ENCODE results near the gene STK38.

DNA sequence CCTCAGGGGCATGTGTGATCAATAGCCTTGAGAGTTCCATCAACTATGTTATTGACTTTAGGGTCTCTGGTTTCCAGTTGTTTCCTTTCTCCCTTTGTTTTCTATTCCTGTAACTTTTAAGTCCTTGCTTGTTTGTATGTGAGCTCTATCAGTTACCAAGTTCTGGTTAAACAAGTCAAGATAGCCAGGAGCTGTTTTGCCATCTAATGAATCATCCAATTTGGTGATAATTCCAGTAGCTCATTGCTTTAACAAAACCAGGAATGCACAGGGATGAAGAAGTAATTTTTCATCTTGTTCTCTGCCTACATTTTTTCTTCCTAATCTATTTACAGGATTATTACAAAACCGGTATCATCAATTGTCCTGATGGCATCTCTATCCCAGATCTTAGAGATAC is 68.0 kb downstream of the STK38 start:
- TF ChIP-seq, protein P1, sequence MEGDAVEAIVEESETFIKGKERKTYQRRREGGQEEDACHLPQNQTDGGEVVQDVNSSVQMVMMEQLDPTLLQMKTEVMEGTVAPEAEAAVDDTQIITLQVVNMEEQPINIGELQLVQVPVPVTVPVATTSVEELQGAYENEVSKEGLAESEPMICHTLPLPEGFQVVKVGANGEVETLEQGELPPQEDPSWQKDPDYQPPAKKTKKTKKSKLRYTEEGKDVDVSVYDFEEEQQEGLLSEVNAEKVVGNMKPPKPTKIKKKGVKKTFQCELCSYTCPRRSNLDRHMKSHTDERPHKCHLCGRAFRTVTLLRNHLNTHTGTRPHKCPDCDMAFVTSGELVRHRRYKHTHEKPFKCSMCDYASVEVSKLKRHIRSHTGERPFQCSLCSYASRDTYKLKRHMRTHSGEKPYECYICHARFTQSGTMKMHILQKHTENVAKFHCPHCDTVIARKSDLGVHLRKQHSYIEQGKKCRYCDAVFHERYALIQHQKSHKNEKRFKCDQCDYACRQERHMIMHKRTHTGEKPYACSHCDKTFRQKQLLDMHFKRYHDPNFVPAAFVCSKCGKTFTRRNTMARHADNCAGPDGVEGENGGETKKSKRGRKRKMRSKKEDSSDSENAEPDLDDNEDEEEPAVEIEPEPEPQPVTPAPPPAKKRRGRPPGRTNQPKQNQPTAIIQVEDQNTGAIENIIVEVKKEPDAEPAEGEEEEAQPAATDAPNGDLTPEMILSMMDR (conservative IDR thresholded peaks at IDR 0.05; ENCODE audit: low read length) = no peak
- no peak for TF ChIP-seq EZH2phosphoT487 (IDR thresholded peaks at IDR 0.05; ENCODE audit: borderline replicate concordance, low read depth, low read length)
